GM19438 (cell line): ENCODE measurements around the gene SYT7.

ENCODE experiments used
- ATAC-seq: cut with Tn5 transposase; IDR thresholded peaks from one replicate; pipeline ENCODE4 v1.9.1; 2021; ENCODE audit warnings: low read depth; ENCODE audit not compliant: unreplicated experiment

Gene SYT7

GRCh38 chr11:61555978-61556377, 24.9 kb downstream of the SYT7 start:
- no peak for ATAC-seq

- no peak for ATAC-seq
Measured at GRCh38 chr11:61555051-61555969, 25.6 kb downstream of the SYT7 start.

DNA sequence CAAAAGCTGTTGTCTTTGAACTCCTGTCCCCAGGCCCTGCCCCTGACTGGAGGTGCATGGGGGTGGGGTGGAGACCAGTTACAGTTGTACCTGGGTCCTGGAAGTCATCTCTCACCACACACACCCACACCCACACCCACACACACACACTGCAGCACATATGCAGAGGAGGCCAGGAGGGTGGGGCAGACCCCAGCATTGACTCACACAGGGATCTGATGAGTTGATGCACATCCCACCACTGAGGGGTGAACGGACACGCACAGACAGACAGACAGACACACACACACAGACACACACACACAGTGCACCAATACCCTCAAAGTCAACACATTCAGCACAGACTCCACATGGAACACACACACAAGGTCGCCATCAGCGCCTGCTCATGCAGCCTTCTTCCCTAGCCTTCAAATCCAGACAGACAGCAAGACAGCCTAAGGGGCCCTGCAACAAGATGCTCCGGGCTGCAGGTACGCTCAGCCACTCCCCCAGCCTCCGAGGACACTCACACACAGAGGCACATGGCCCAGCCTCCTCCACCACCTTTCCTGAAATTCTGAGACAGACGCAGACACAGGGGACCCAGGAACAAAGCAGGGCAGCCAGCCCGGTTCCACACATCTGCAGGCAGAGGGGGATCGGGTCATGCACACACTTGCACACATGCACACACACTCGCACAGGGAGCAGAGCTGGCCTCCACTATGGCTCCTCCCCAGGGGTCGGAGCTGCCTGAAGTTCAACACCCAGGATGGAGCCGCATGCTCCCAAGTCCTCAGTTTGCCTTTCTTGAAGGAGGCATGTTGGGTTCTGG, 26.5 kb downstream of the SYT7 start:
- no peak for ATAC-seq

GRCh38 chr11:61553373-61554171, 27.3 kb downstream of the SYT7 start:
- no peak for ATAC-seq

DNA sequence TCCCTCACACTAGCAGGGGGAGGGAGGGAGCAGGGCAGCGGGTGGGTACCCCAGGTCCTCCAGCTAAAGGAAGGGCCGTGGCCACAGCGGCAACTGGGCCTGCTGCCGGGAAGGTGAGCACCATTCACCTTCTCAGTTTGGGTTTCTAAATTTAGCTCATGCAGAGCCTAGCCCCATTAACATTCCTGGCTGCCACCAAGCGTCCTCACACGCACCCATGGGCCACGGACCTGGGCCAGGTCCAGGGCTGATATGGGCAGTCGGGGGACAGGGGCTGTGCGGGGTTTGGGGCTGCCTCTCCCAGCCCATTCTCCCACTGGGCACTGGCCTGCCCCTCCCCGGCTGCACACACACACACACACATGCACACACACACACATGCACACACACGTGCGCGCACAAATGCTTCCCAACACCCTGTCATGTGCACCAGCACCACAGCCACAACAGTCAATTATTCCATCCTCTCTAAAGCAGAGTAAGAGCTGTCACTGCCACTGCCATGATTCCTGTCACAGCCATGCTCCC, 28.7 kb downstream of the SYT7 start:
- no peak for ATAC-seq

- no peak for ATAC-seq
Measured at GRCh38 chr11:61551634-61552033, 29.2 kb downstream of the SYT7 start.

GRCh38 chr11:61550665-61551227, 30.1 kb downstream of the SYT7 start:
- no peak for ATAC-seq

DNA sequence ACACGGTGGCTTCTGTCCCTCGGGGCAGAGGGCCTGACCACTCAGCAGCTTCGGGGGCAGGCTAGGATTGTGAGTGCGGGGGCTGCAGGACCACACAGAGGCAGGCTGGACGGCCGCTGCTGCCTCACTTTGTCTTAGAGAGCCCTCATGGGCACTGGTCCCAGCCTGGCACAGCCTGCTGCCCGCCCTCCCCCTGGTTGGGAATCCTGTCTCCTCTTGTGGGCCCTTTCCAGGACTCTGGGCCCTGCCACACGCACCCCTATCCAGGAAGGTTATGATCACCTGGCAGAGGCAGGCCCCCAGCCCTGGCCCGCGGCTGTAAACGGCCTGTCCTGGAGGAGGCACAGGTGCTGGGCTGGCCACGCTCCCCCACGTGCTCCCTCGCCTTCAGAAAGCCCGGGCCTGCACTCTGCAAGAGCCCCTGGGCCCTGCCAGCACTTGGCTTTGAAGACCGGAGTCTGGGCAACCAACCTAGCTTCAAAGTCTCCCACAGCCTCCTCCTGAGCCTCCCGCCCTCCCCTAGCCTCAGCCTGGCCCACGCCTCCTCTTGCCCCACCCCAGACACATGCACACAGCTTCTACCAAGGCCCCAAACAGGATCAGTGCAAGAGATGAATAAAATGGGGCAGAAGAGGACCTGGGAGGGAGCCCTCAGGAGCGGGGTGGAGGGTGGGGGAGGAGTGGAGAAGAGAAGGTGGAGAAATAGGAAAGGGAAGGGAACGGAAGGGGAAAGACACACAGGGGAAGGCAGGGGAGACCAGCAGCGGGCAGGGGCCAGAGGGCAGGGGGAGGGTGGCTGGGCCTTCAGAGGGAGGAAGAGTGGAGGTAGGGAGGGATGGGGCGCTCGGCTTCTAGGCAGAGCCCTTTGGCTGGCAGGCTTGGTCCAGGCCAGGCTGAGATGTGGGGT, 31.0 kb downstream of the SYT7 start:
- ATAC-seq, result no peak

- no peak for ATAC-seq
Measured at GRCh38 chr11:61549177-61549576, 31.7 kb downstream of the SYT7 start.

GRCh38 chr11:61547246-61547645, 33.6 kb downstream of the SYT7 start:
- no peak for ATAC-seq

- no peak for ATAC-seq
Measured at GRCh38 chr11:61546663-61547062, 34.2 kb downstream of the SYT7 start.

- ATAC-seq, result no peak
Measured at GRCh38 chr11:61545921-61546320, 35.0 kb downstream of the SYT7 start.

- no peak for ATAC-seq
Measured at GRCh38 chr11:61545341-61545740, 35.5 kb downstream of the SYT7 start.

DNA sequence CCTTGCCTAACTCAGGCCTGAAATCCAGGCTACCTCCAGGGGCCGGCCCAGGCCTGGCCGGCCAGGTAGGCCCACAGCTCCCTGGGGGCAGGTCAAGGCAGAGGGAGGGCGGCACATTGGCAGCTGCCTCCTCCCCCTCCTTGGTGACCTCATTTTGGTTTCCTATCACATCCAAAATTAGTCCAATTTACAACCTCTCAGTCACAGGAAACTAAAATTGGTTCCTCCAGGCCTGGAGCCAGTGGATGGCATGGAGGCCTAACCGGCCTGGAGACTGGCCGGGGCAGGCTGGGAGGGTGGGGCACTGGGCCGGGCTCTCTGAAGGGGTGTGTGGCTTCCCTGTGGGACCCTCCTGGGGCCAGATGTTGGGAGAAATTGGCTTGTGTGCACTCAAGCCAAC, 36.4 kb downstream of the SYT7 start:
- ATAC-seq, result no peak

- no peak for ATAC-seq
Measured at GRCh38 chr11:61543606-61544306, 37.1 kb downstream of the SYT7 start.

- no peak for ATAC-seq
Measured at GRCh38 chr11:61542705-61543104, 38.2 kb downstream of the SYT7 start.

DNA sequence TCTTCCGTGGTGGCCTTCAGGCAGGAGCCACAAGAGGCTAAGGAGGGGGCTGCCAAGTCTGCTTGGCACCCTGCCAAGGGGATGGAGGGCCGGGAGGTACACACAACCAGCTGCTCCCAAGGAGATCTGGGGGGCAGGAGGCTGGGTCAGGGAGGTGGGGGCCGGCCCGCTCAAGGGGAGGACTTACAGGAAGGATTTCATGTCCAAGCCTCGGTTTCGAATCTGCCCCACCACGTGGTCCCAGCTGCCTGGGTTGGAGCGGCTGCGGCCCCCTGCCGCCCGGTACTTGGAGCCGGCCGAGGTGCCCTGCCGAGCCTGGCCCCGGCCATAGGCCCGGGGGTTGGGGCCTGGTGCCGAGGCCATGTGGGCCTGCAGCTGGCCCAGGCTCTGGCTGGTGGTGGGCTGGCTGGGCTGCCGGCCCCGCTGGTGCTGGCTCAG, 38.8 kb downstream of the SYT7 start:
- ATAC-seq, result no peak

DNA sequence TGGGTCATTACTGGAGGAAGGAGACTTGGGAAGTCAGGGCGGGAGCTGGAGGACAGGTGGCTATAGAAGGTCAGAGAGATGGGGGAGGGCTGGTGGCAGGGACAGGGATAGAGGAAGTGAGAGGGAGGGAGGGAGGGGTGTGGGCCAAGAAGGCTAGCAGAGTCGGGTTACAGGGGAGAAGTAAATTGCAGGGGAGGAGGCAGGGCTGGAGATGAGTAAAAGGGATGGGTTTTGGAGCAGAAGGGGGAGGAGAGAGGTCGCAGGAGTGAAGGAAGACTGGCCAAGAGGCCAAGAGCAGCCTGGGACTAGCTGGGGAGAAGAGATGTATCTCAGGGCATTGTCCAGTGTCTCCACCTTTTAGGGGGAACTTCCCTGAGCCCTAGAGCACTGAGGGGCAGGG, 39.3 kb downstream of the SYT7 start:
- no peak for ATAC-seq

DNA sequence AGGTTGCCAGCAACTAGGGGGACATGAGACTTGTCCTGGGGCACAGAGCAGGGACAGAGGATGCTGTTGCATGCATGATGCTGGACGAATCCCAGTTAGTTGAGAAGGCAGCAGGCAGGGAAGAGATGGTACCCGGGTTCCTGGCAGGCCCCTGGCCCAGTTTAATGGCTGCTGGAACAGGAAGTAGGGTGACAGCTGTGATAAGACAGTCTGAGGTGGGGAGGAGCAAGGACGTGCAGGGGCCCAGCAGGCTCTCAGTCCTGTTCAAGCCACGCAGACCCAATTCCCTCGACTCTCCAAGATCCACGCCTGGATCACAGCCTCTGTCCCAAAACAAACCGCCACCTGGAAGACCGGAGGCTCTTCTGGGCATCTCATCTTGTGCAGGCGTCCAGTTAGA, 40.3 kb downstream of the SYT7 start:
- no peak for ATAC-seq
